ENCODE data around the gene RCL1. TPM values are rescaled to one million over a fixed set of nuclear protein-coding genes. Genes with fewer than 3 reads are reported as not detected.

The RCL1 gene
- total RNA-seq, 1 donor from 2014 or later: 12.7 TPM

- no peak overlapping the region for H3K4me3 Mint-ChIP-seq
- H3K4me1 Mint-ChIP-seq: peaks cover 19% of the 10 kb centered on the region
- no peak for TF ChIP-seq CTCF (conservative IDR thresholded peaks at IDR 0.05)
- H3K9me3 Mint-ChIP-seq: peaks cover 5% of the 10 kb centered on the region
- no peaks in the 10 kb centered on the region for H3K27me3 Mint-ChIP-seq (ENCODE audit: low read depth)
- no peak overlapping the region for H3K27ac Mint-ChIP-seq (ENCODE audit: unreplicated experiment)
- H3K36me3 Mint-ChIP-seq (ENCODE audit: low read depth): peaks cover 8% of the 10 kb centered on the region
- DNase-seq (ENCODE audit: low read depth, low spot score): no peak
These were observed 7.0 kb downstream of the RCL1 start for GRCh38 chr9:4799775-4800174.

GRCh38 chr9:4801156-4801555 lies 8.4 kb downstream of the RCL1 start:
- peaks cover 9% of the 10 kb centered on the region for H3K9me3 Mint-ChIP-seq
- H3K27me3 Mint-ChIP-seq (ENCODE audit: low read depth): no peaks in the 10 kb centered on the region
- no peak overlapping the region for H3K4me3 Mint-ChIP-seq
- TF ChIP-seq CTCF (conservative IDR thresholded peaks at IDR 0.05): no peak
- H3K36me3 Mint-ChIP-seq (ENCODE audit: low read depth): peaks cover 9% of the 10 kb centered on the region
- no peak overlapping the region for H3K27ac Mint-ChIP-seq (ENCODE audit: unreplicated experiment)
- no peak for DNase-seq (ENCODE audit: low read depth, low spot score)
- peaks cover 19% of the 10 kb centered on the region for H3K4me1 Mint-ChIP-seq

GRCh38 chr9:4803670-4804530 lies 11.2 kb downstream of the RCL1 start:
- Mint-ChIP-seq H3K36me3 (ENCODE audit: low read depth) (peaks cover 24% of the 10 kb centered on the region), H3K27me3 (ENCODE audit: low read depth) (no peaks in the 10 kb centered on the region), H3K4me1 (peaks cover 5% of the 10 kb centered on the region), H3K9me3 (peaks cover 15% of the 10 kb centered on the region), H3K4me3 (no peak overlapping the region), H3K27ac (ENCODE audit: unreplicated experiment) (no peak overlapping the region)
- no peak for DNase-seq (ENCODE audit: low read depth, low spot score)
- no peak for TF ChIP-seq CTCF (conservative IDR thresholded peaks at IDR 0.05)

- Mint-ChIP-seq H3K4me1 (no peaks in the 10 kb centered on the region), H3K4me3 (no peak overlapping the region), H3K36me3 (ENCODE audit: low read depth) (peaks cover 25% of the 10 kb centered on the region), H3K27ac (ENCODE audit: unreplicated experiment) (no peak overlapping the region), H3K9me3 (peaks cover 15% of the 10 kb centered on the region), H3K27me3 (ENCODE audit: low read depth) (no peaks in the 10 kb centered on the region)
- DNase-seq (ENCODE audit: low read depth, low spot score): no peak
- TF ChIP-seq CTCF (conservative IDR thresholded peaks at IDR 0.05): no peak
These were observed 11.8 kb downstream of the RCL1 start for GRCh38 chr9:4804531-4805016.

GRCh38 chr9:4805191-4805918 lies 12.6 kb downstream of the RCL1 start:
- TF ChIP-seq CTCF (conservative IDR thresholded peaks at IDR 0.05): no peak
- H3K4me1 Mint-ChIP-seq: no peaks in the 10 kb centered on the region
- no peak for DNase-seq (ENCODE audit: low read depth, low spot score)
- no peaks in the 10 kb centered on the region for H3K27me3 Mint-ChIP-seq (ENCODE audit: low read depth)
- no peak overlapping the region for H3K27ac Mint-ChIP-seq (ENCODE audit: unreplicated experiment)
- peaks cover 25% of the 10 kb centered on the region for H3K36me3 Mint-ChIP-seq (ENCODE audit: low read depth)
- peaks cover 15% of the 10 kb centered on the region for H3K9me3 Mint-ChIP-seq
- H3K4me3 Mint-ChIP-seq: no peak overlapping the region

Data from neural crest cell (in vitro differentiated cells).